ENCODE results near the gene MBLAC1. TPM values are rescaled to one million over a fixed set of nuclear protein-coding genes. Genes with fewer than 3 reads are reported as not detected.

Gene MBLAC1
- total RNA-seq, 1 experiment from 2014 or later = not detected

DNA sequence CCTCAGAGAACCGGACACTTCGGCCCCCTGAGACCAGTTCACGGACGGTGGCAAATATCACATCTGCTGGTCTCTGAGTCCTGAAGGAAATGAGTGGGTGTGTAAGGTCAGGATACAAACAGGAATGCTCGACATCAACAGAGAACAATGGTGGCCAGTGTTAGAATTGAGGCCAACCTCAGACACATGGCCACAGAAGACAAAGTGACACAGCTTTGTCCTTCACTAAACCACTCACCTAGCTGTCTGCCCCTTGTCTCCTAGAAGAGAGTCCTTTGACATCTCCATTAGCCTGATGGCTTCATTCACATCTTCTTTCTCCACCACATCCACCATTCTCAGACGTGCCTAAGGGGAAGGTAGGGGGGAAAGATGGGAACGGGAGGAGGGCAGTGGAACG, 33.7 kb upstream of the MBLAC1 start:
- Histone ChIP-seq H3K27me3 (ENCODE audit: low read length) (no peaks in the 10 kb centered on the region), H4K20me1 (ENCODE audit: insufficient read depth, low read depth, low read length) (0 out of 2 replicates have a peak, but pooled peaks cover 3% of the 10 kb centered on the region)

DNA sequence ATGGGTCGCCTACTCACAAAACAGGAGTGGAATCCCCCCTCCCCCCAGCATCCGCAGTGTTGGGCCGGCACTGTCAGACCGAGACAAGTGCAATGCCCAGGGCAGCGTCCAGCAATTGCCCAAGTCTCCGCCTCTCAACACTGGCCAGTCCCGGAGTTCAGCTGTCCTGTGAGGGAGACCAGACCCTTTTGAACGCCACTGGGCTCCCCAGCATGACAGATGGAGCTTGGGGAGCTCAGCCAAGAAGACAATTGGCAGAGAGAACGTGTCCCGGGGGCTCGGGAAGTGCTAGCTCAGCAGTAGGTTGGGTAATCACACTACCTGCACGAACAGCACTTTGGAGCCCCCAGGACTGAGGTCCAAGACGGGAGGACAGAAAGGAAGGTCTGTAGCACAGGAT, 33.3 kb upstream of the MBLAC1 start:
- Histone ChIP-seq H3K4me3 (ENCODE audit: low read length) (no peak overlapping the region), H3K9ac (ENCODE audit: low read length) (no peak overlapping the region), H3K79me2 (ENCODE audit: low read length) (peaks cover 16% of the 10 kb centered on the region), H3K9me3 (ENCODE audit: low read length) (no peaks in the 10 kb centered on the region), H3K4me1 (ENCODE audit: low read length) (peaks cover 14% of the 10 kb centered on the region), H3K9me2 (replicated peaks; ENCODE audit: insufficient read depth, low read length) (no peaks in the 10 kb centered on the region), H3K27me3 (ENCODE audit: low read length) (no peaks in the 10 kb centered on the region), H3K4me2 (ENCODE audit: low read depth, low read length, poor library complexity, severe bottlenecking) (no peak overlapping the region), H3K27ac (ENCODE audit: low read length) (no peak overlapping the region), H3K36me3 (ENCODE audit: insufficient read depth, low read length) (peaks cover 46% of the 10 kb centered on the region; the same call in 1 of the 2 replicates), H2AFZ (ENCODE audit: low read length) (no peak overlapping the region), H4K20me1 (ENCODE audit: insufficient read depth, low read depth, low read length) (0 out of 2 replicates have a peak, but pooled peaks cover 3% of the 10 kb centered on the region)
- DNase-seq = peak; percentile 53

More for the DNA sequence above, 33.7 kb upstream of the MBLAC1 start:
- no peak overlapping the region for H3K27ac ChIP-seq (ENCODE audit: low read length)
- peaks cover 12% of the 10 kb centered on the region for H3K79me2 ChIP-seq (ENCODE audit: low read length)
- H3K9me3 ChIP-seq (ENCODE audit: low read length) = no peaks in the 10 kb centered on the region
- peaks cover 41% of the 10 kb centered on the region; the same call in 1 of the 2 replicates for H3K36me3 ChIP-seq (ENCODE audit: insufficient read depth, low read length)
- H3K9me2 ChIP-seq (replicated peaks; ENCODE audit: insufficient read depth, low read length) = no peaks in the 10 kb centered on the region
- H3K4me3 ChIP-seq (ENCODE audit: low read length) = no peak overlapping the region
- no peak for DNase-seq
- no peak overlapping the region for H2AFZ ChIP-seq (ENCODE audit: low read length)
- no peak overlapping the region for H3K4me2 ChIP-seq (ENCODE audit: low read depth, low read length, poor library complexity, severe bottlenecking)
- H3K9ac ChIP-seq (ENCODE audit: low read length) = no peak overlapping the region
- peaks cover 18% of the 10 kb centered on the region for H3K4me1 ChIP-seq (ENCODE audit: low read length)

DNA sequence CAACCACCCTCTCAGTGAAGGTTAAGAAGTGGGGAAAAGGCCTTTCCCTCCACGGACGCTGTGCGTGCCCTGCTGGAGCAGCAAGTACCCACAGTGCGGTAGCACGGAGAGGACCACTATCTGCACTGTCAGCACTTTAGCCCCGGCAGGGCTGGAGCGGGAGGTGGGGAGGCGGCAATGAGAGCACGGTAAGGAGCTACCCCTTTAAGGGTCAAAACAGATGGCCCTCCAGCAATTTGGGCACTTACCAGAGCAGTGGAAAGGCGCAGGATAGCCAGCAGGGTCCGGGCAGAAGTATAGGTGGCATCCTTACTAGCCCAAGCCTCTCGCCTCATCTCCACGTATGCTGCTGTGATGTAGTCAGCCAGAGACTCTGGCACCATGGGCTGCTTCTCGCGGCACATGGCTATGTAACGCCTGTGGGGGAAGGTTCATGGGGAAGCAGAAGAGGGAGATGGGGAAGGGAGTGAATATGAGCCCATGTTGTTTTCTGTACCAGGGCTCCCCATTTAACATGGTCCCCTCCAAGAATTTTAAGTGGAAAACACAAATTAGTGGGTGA, 32.8 kb upstream of the MBLAC1 start:
- H4K20me1 ChIP-seq (ENCODE audit: insufficient read depth, low read depth, low read length) = 0 out of 2 replicates have a peak, but pooled peaks cover 5% of the 10 kb centered on the region
- peaks cover 13% of the 10 kb centered on the region for H3K4me1 ChIP-seq (ENCODE audit: low read length)
- H3K9me3 ChIP-seq (ENCODE audit: low read length) = no peaks in the 10 kb centered on the region
- no peak overlapping the region for H2AFZ ChIP-seq (ENCODE audit: low read length)
- H3K27ac ChIP-seq (ENCODE audit: low read length) = no peak overlapping the region
- no peak for DNase-seq
- H3K79me2 ChIP-seq (ENCODE audit: low read length) = peaks cover 20% of the 10 kb centered on the region
- H3K9me2 ChIP-seq (replicated peaks; ENCODE audit: insufficient read depth, low read length) = no peaks in the 10 kb centered on the region
- no peaks in the 10 kb centered on the region for H3K27me3 ChIP-seq (ENCODE audit: low read length)
- H3K4me2 ChIP-seq (ENCODE audit: low read depth, low read length, poor library complexity, severe bottlenecking) = no peak overlapping the region
- peaks cover 51% of the 10 kb centered on the region for H3K36me3 ChIP-seq (ENCODE audit: insufficient read depth, low read length)
- no peak overlapping the region for H3K9ac ChIP-seq (ENCODE audit: low read length)
- H3K4me3 ChIP-seq (ENCODE audit: low read length) = no peak overlapping the region

DNA sequence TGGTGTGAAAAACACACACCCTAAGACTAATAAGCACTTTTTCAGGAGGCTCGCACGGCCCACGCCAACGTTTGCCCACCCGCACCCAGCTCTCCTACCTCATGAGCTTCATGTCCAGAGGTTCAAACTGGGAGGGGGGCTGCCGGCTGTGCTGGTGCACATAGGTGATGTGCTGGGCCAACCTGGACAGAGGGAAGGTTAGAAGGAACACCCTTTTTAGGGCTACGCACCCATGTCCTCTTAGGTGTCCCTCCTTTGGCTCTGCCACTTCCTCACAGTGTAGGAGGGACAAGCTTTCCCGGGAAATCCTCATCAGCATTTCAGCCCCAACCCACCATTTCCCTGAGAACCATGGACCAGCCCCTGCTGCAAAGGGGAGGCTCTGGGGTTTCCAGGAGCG, 31.5 kb upstream of the MBLAC1 start:
- Histone ChIP-seq H3K27ac (ENCODE audit: low read length) (no peak overlapping the region), H3K79me2 (ENCODE audit: low read length) (peaks cover 24% of the 10 kb centered on the region), H3K4me1 (ENCODE audit: low read length) (peaks cover 13% of the 10 kb centered on the region), H2AFZ (ENCODE audit: low read length) (no peak overlapping the region), H3K4me2 (ENCODE audit: low read depth, low read length, poor library complexity, severe bottlenecking) (no peak overlapping the region), H3K9me2 (replicated peaks; ENCODE audit: insufficient read depth, low read length) (no peaks in the 10 kb centered on the region), H3K9me3 (ENCODE audit: low read length) (no peaks in the 10 kb centered on the region), H3K9ac (ENCODE audit: low read length) (no peak overlapping the region), H4K20me1 (ENCODE audit: insufficient read depth, low read depth, low read length) (peaks cover 17% of the 10 kb centered on the region; the same call in 1 of the 2 replicates), H3K27me3 (ENCODE audit: low read length) (no peaks in the 10 kb centered on the region), H3K4me3 (ENCODE audit: low read length) (no peak overlapping the region), H3K36me3 (ENCODE audit: insufficient read depth, low read length) (peaks cover 60% of the 10 kb centered on the region)
- DNase-seq = no peak

DNA sequence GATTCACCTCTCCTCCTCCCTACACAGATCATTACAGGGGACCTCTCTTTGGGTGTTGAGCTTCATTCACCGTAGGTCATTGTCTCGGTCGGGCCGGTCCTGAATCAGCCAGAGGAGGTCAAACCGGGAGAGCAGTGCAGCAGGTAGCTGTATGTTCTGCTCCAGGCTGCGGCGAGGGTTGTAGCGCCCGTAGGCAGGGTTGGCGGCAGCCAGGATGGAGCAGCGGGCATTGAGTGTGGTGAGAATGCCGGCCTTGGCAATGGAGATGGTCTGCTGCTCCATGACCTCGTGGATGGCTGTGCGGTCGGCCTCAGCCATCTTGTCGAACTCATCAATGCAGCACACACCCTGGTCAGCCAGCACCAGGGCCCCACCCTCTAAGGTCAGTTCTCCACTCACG, 31.1 kb upstream of the MBLAC1 start:
- H3K4me1 ChIP-seq (ENCODE audit: low read length) = peaks cover 11% of the 10 kb centered on the region
- H3K27ac ChIP-seq (ENCODE audit: low read length) = no peak overlapping the region
- no peak overlapping the region for H3K4me2 ChIP-seq (ENCODE audit: low read depth, low read length, poor library complexity, severe bottlenecking)
- H3K4me3 ChIP-seq (ENCODE audit: low read length) = no peak overlapping the region
- no peak overlapping the region for H2AFZ ChIP-seq (ENCODE audit: low read length)
- H3K9ac ChIP-seq (ENCODE audit: low read length) = no peak overlapping the region
- no peaks in the 10 kb centered on the region for H3K9me3 ChIP-seq (ENCODE audit: low read length)
- H4K20me1 ChIP-seq (ENCODE audit: insufficient read depth, low read depth, low read length) = peaks cover 18% of the 10 kb centered on the region; the same call in 1 of the 2 replicates
- DNase-seq = no peak
- H3K36me3 ChIP-seq (ENCODE audit: insufficient read depth, low read length) = peaks cover 60% of the 10 kb centered on the region
- H3K79me2 ChIP-seq (ENCODE audit: low read length) = peaks cover 27% of the 10 kb centered on the region
- H3K9me2 ChIP-seq (replicated peaks; ENCODE audit: insufficient read depth, low read length) = no peaks in the 10 kb centered on the region
- H3K27me3 ChIP-seq (ENCODE audit: low read length) = no peaks in the 10 kb centered on the region

DNA sequence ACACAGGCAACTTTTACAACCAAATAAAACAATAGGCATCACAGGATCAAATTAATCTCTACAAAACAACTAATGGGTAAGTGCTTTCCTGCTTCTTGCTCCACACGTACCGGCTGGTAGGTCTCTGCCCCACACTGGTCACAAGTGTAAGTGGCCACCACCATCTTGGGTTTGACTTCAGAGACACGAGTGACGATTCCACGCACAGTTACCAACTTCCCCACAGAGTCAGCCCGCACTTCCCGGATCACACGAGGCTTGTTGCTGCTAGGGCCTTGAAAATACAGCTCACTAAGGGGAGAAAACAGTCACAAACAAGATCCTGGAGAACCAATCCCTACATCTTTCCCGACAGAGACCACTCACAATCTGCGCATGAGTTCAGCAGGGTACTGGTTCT, 27.9 kb upstream of the MBLAC1 start:
- Histone ChIP-seq H3K27ac (ENCODE audit: low read length) (no peak overlapping the region), H3K9ac (ENCODE audit: low read length) (no peak overlapping the region), H3K36me3 (ENCODE audit: insufficient read depth, low read length) (peaks cover 50% of the 10 kb centered on the region), H3K4me1 (ENCODE audit: low read length) (peaks cover 20% of the 10 kb centered on the region), H3K9me3 (ENCODE audit: low read length) (no peaks in the 10 kb centered on the region), H3K79me2 (ENCODE audit: low read length) (peaks cover 34% of the 10 kb centered on the region), H4K20me1 (ENCODE audit: insufficient read depth, low read depth, low read length) (peaks cover 18% of the 10 kb centered on the region; the same call in 1 of the 2 replicates), H3K27me3 (ENCODE audit: low read length) (no peaks in the 10 kb centered on the region), H3K9me2 (replicated peaks; ENCODE audit: insufficient read depth, low read length) (no peaks in the 10 kb centered on the region), H2AFZ (ENCODE audit: low read length) (no peak overlapping the region), H3K4me3 (ENCODE audit: low read length) (no peak overlapping the region), H3K4me2 (ENCODE audit: low read depth, low read length, poor library complexity, severe bottlenecking) (no peak overlapping the region)
- no peak for DNase-seq

DNA sequence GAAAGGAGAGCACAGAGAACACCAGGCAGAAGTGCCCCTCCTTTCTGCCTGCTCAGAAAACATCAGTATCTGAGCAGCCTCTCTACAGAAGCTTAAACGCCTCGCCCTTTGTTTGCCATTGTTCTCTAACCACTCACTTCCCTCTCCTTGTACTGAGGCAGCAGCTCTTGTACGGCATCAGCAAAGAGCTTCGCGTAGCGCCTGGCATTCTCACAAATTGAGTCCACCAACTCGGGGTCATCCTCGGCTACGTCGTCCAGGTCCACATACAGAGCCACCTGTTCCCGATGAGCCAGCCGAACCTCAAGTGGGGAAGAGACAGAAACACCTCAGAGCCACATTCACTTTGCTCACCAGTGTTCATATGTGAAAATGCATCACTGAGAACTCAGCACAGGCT, 27.3 kb upstream of the MBLAC1 start:
- H2AFZ ChIP-seq (ENCODE audit: low read length) = no peak overlapping the region
- no peak overlapping the region for H3K27ac ChIP-seq (ENCODE audit: low read length)
- H3K9ac ChIP-seq (ENCODE audit: low read length) = peak overlapping the region; percentile 98
- peak overlapping the region; percentile 72 for H3K4me2 ChIP-seq (ENCODE audit: low read depth, low read length, poor library complexity, severe bottlenecking)
- no peak for DNase-seq
- H3K9me2 ChIP-seq (replicated peaks; ENCODE audit: insufficient read depth, low read length) = no peaks in the 10 kb centered on the region
- peaks cover 20% of the 10 kb centered on the region for H3K4me1 ChIP-seq (ENCODE audit: low read length)
- H3K27me3 ChIP-seq (ENCODE audit: low read length) = no peaks in the 10 kb centered on the region
- H3K79me2 ChIP-seq (ENCODE audit: low read length) = peaks cover 34% of the 10 kb centered on the region
- H4K20me1 ChIP-seq (ENCODE audit: insufficient read depth, low read depth, low read length) = peaks cover 18% of the 10 kb centered on the region; the same call in 1 of the 2 replicates
- peak overlapping the region; percentile 96 for H3K4me3 ChIP-seq (ENCODE audit: low read length)
- H3K36me3 ChIP-seq (ENCODE audit: insufficient read depth, low read length) = peaks cover 45% of the 10 kb centered on the region
- no peaks in the 10 kb centered on the region for H3K9me3 ChIP-seq (ENCODE audit: low read length)

DNA sequence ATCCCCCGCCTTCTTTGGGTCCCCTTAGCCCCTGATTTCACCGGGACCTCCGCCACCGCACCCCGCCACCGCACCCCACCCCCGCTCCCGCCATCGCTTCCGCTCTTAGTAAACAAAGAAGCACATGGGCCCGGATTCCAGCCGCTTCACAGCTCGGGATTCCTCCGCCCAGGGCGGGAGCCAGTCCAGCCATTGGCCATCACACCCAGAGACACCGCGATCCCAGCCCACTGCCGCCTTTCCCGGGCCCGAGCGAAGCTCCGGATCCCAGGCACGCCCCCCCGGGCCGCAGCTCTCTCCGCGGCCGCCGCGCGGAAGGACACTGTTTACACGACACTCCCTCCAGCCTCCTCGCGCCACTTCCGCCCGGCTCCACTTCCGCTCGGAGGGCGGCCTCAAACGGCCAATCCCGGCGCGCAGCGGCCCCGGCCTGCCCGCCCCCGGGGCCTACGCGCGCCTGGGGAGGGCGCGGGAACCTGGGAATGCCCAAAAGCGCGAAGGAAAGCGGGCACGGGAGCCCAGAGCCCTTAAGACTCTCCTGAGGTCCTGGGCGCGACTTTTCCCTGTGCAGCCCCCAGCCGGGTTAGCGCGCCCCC, 26.2 kb upstream of the MBLAC1 start:
- Histone ChIP-seq H3K27me3 (ENCODE audit: low read length) (no peaks in the 10 kb centered on the region), H3K27ac (ENCODE audit: low read length) (peak overlapping the region; percentile 94)

More for the DNA sequence above, 26.2 kb upstream of the MBLAC1 start:
- Histone ChIP-seq H3K36me3 (ENCODE audit: insufficient read depth, low read length) (peaks cover 36% of the 10 kb centered on the region), H3K9me3 (ENCODE audit: low read length) (no peaks in the 10 kb centered on the region), H3K4me1 (ENCODE audit: low read length) (peaks cover 20% of the 10 kb centered on the region), H3K9ac (ENCODE audit: low read length) (peak overlapping the region; percentile 98), H3K79me2 (ENCODE audit: low read length) (peaks cover 34% of the 10 kb centered on the region), H3K9me2 (replicated peaks; ENCODE audit: insufficient read depth, low read length) (no peaks in the 10 kb centered on the region), H3K4me2 (ENCODE audit: low read depth, low read length, poor library complexity, severe bottlenecking) (peak overlapping the region; percentile 72), H2AFZ (ENCODE audit: low read length) (no peak overlapping the region), H4K20me1 (ENCODE audit: insufficient read depth, low read depth, low read length) (peaks cover 15% of the 10 kb centered on the region; the same call in 1 of the 2 replicates), H3K4me3 (ENCODE audit: low read length) (peak overlapping the region; percentile 96)
- DNase-seq = peak; percentile 97
